T47D (cell line): ENCODE measurements around the gene PPT1.

ENCODE experiments used
- DNase-seq, 2 experiments: peaks; one replicate each; pipeline versions ENCODE4 v3.0.0 to v3.0.0-alpha.2; 2011 to 2012; ENCODE audit warnings: low read depth in 1 of 2, low spot score in 1 of 2
- JUND ChIP-seq: IDR thresholded peaks from 2 replicates; pipeline ENCODE4 v1.6.1; 2012; ENCODE audit warnings: low read depth
- in situ Hi-C: cut with HindIII; loops from 2 replicates; pipeline ENCODE4 v1.10.0; 2016; ENCODE audit warnings: low sequenced_read_pairs, low pct_unique_long_range_greater_than_20kb

PPT1 gene

DNA sequence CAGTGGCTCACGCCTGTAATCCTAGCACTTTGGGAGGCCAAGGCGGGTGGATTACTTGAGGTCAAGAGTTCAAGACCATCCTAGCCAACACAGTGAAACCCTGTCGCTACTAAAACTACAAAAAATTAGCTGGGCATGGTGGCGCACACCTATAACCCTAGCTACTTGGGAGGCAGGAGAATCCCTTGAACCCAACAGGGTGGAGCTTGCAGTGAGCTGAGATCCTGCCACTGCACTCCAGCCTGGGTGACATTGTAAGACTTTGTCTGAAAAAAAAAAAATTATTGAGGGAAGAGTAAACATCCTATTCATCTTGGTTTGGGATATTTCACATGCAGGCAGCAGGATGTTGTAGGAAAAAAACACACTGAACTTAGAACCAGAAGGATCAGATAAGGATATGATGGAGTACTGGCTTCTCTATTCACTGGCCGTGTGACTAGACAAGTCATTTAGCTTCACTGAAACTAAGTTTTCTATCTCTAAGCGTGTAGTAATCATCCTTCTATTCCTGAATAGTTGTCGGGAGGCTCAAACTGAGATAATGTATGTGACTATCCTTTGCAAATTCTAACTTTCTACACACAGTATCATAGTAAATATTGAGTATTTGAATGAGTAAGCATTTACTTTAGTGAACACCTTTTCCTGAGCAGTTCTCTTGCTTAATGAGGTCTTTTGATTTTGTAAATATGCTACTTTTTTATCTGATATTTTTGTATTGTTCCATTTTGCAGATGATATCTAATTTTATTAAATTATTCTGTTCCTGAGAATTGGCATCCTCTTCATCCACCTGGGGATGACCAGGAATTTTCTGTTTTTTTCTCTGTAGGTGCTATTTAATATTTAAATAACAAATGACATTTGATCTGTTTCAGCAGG lies 38.4 kb downstream of the PPT1 start:
- in situ Hi-C loops, result no loop called here
- DNase-seq, result no peak
- TF ChIP-seq JUND, result no peak

GRCh38 chr1:40058097-40058452 lies 39.0 kb downstream of the PPT1 start:
- no peak for TF ChIP-seq JUND

GRCh38 chr1:40057310-40058030 lies 39.6 kb downstream of the PPT1 start:
- in situ Hi-C loops, result no loop called here
- DNase-seq, result no peak
- TF ChIP-seq JUND, result no peak

More at GRCh38 chr1:40058097-40058452, 39.0 kb downstream of the PPT1 start:
- DNase-seq, result no peak
- in situ Hi-C loops, result no loop called here

DNA sequence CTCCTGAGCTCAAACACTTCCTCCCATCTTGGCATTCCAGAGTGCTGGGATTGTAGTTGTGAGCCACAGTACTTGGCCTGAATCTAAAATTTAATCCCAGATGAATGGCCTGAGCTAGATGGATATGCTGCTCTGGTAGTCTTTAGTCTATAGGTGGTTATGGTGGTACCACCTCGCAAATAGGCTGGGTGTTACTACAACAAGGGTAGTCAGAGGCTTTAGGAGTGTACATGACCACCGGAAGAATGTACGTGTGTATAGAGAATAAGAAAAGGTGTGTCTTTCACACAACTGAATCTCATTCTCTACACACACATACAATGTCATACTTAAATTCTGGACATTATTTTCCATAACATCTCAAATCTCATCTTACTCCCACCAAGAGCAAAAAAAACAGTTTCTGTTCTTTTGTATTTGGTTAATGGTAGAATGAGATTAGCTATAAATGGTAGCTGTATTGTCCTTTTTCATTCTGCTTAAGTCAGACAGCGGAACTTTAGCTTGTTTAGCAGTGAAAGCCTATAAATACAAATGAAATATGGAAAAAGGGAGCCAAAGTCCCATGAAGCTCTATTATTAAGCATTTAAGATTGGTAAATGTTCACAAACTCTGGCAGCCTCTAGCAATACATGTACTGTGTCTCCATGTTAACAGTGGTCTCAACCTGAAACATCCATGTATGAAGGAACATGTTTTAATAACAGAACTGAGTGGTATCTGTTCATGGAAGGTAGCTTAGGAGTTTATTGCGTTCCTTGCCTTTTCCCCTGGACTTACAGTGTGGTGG lies 40.3 kb downstream of the PPT1 start:
- TF ChIP-seq JUND, result no peak
- in situ Hi-C loops, result no loop called here
- no peak for DNase-seq

DNA sequence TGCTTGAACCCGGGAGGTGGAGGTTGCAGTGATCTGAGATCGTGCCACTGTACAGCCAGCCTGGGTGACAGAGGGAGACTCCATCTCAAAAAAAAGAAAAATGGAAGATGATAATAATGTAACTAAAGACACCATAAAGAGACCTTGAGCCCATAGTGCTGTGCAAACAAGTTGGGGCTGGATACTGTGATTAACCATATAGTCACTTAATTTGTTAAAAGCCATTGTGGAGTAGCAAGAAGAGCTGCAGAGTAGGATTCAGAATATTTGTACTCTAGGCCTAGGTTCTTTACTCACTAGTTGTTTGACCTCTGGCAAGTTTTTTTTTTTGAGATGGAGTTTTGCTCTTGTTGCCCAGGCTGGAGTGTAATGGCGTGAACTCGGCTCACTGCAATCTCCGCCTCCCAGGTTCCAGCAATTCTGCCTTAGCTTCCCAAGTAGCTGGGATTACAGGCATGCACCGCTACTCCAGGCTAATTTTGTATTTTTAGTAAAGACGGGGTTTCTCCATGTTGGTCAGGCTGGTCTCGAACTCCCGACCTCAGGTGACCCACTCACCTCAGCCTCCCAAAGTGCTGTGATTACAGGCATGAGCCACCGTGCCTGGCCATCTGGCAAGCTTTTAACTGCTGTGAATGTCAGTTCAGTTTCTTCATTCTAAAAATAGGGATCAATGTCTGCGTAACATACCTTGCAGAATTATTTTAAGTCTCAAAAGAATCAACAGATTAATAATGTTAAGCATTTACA lies 43.7 kb downstream of the PPT1 start:
- DNase-seq, result no peak
- no peak for TF ChIP-seq JUND
- in situ Hi-C loops, result no loop called here

GRCh38 chr1:40050863-40051262 lies 46.2 kb downstream of the PPT1 start:
- in situ Hi-C loops, result no loop called here
- no peak for DNase-seq
- TF ChIP-seq JUND, result no peak

DNA sequence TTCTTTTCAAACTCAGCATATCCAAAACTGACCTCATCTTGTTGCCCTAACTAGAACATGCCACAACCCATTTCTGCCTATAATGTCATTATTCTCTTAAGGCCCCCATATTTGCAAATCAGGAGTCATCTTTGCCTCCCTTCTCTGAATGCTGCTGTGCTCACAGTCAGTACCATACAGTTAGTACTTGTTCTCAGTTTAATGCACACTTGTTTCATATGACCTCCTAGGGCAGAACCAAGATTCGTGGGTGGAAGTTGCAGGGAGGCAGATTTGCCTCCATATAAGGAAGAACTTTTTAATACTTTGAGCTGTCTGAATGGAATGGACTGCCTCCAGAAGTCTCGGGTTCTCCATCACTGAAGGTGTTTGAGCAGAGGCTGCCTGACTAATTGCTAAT lies 47.3 kb downstream of the PPT1 start:
- TF ChIP-seq JUND, result no peak
- in situ Hi-C loops, result no loop called here
- DNase-seq, result no peak

DNA sequence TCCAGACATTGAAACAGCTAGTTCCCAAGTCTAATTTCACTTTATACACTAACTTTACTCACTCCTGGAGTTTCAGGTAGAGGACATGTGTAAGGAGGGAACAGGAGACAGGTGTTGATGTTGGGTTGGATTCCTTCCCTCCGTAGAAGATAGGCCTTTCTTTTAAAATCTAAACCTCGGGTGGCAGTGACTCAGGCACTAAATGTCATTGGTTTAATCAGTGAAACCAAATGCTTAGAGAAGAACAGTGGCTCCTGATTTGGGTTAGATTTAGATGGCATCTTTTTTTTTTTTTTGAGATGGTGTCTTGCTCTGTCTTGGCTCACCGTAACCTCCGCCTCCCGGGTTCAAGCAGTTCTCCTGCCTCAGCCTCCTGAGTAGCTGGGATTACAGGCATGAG lies 49.3 kb downstream of the PPT1 start:
- in situ Hi-C loops, result no loop called here
- TF ChIP-seq JUND, result no peak
- DNase-seq, result no peak

DNA sequence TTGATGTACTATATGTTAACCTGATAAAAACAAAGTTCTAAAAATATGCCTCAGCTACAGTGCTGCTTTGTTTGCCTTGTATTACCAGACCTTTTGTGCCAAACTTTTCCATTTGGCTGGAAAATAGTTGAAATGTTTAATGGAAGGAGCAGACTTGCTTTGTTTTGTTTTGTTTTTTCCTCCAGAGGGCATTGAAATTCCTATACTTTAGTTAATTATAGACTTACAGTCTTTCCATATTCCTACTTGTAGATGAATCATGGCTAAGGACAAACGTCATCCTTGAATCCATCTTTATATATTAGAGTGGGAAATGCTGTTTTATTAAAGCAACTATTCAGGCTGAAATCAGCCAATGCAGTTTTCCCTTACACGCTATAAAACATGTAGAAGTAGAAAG lies 49.8 kb downstream of the PPT1 start:
- in situ Hi-C loops, result no loop called here

DNA sequence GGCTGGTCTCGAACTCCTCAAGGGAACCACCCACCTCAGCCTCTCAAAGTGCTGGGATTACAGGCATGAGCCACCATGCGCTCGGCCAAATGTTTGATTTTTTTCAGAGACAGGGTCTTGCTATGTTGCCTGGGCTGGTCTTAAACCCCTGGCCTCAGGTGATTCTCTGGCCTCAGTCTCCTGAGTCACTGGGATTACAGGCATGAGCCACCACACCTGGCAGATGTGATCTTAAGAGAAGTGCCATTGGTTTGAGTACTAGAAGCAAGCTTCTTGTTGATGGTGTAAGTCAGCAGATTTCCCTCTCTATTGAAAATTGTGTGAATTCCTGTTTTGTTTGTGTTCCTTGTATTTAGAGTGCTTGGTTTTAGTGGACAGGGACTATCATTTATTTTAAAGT lies 51.3 kb downstream of the PPT1 start:
- no peak for TF ChIP-seq JUND
- in situ Hi-C loops, result no loop called here
- DNase-seq, result no peak

More for the DNA sequence above, 49.8 kb downstream of the PPT1 start:
- no peak for TF ChIP-seq JUND
- DNase-seq, result no peak

DNA sequence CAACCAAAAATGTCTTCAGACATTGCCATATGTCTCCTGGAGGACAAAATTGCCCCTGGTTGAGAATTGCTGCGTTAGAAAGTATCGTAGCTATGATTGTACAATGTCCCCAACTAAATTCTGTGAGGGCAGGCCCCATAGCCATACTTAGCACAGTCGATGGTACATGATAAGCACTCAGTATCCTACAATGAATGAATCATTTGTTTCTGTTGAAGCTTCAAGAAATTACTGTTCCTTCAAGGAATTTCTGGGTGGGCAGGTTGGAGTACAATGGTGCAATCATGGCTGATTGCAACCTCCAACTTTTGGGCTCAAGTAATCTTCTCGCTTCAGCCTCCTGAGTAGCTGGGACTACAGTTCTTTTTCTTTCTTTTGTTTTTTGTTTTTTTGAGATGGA lies 51.9 kb downstream of the PPT1 start:
- DNase-seq, result no peak
- in situ Hi-C loops, result no loop called here
- TF ChIP-seq JUND, result no peak

- DNase-seq, result no peak
- TF ChIP-seq JUND, result no peak
- in situ Hi-C loops, result no loop called here
These were observed 52.9 kb downstream of the PPT1 start for GRCh38 chr1:40044110-40044509.
